GM12873 (cell line): Measurements from ENCODE around the gene WIPF1.

Experiments
- TF ChIP-seq, protein P1 (sequence below): IDR thresholded peaks from 2 replicates; pipeline ENCODE4 v1.5.1; 2012; ENCODE audit warnings: low read depth, mild to moderate bottlenecking, moderate library complexity, low read length, control low read depth; ENCODE audit not compliant: insufficient read depth; ENCODE audit errors: missing control alignments

The WIPF1 gene

DNA sequence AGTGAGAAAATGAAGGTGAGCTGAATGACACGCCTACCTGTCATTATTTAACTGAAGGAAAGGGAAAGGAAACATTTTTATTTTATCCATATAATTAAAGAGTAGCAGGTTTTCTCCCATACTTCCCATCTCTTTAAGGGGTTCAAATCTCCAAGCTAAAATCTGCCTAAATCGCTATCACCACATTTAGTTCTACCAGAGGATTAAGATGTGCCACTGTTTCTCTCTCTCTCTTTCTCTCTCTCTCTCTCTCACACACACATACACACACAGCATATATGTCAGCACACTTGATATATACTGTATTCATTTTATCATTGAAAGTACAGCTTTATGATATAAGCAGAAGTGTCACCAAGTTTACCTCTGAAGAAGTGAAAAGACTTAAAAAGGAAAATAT, 3.1 kb downstream of the WIPF1 start:
- TF ChIP-seq, protein P1, sequence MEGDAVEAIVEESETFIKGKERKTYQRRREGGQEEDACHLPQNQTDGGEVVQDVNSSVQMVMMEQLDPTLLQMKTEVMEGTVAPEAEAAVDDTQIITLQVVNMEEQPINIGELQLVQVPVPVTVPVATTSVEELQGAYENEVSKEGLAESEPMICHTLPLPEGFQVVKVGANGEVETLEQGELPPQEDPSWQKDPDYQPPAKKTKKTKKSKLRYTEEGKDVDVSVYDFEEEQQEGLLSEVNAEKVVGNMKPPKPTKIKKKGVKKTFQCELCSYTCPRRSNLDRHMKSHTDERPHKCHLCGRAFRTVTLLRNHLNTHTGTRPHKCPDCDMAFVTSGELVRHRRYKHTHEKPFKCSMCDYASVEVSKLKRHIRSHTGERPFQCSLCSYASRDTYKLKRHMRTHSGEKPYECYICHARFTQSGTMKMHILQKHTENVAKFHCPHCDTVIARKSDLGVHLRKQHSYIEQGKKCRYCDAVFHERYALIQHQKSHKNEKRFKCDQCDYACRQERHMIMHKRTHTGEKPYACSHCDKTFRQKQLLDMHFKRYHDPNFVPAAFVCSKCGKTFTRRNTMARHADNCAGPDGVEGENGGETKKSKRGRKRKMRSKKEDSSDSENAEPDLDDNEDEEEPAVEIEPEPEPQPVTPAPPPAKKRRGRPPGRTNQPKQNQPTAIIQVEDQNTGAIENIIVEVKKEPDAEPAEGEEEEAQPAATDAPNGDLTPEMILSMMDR = no peak

DNA sequence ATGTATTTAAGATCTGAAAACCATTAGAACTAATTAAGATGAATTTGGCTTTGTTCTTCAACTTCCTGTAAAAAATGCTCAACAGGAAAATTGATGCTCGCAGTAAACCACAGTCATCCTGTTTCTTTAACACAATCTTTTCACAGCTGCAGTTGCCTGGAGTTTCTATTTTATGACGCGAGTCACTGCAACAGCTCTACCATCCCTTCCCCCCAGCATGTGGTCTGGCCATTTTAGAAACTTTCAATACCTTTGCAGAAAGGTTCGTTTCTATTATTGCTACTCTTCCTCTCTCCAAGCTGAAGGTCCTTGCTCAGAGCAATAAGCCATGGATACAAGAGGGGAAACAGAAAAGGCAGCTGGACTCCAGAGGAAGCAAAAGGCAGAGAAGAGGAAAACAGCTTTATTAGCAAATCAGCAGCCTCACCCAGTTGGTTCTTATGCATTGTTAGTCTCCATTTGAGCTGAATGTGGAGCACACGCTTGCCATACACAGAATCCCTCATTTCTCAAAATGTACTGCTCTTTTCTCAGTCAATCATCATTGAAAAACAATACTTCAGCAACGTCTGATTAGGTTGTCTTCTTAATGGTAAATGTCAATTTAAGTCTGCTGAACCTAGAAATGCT, 3.9 kb downstream of the WIPF1 start:
- TF ChIP-seq, protein P1 = no peak

DNA sequence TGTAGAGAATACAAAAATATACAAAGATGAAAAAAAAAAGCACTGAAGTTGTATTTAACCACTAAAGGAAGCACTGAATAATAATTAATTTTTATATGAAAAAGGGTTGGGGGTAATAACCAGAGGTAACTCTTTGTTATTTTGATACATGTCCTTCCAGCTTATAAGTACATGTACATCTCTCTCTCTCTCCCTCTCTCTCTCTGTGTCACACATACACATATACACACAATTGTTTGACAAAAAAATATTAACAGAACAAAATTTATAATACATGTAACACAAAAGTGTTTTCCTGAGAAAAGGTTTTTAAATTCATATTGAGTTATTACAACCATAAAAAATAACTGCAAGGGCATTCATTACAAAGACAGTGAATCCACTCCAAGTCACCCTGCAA, 4.6 kb downstream of the WIPF1 start:
- TF ChIP-seq, protein P1 = no peak

DNA sequence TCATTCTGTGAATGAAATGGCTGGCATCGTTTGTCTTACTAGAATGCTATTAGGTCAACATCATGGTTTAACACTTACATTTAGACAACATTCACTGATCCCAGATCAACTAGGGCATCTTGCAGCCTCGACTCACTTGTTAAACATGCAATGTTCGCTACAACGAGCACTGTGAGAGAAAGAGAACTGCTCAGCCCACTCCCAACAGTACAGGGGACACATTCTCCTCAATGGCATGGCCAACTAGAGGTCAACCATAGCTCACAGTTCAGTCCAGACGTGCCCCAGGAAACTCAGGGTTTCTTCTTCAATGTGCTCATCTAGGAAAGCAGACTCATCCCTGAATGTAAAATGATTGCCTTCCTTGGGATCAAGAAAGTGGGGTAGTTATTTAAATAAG, 5.9 kb downstream of the WIPF1 start:
- TF ChIP-seq, protein P1 = no peak

DNA sequence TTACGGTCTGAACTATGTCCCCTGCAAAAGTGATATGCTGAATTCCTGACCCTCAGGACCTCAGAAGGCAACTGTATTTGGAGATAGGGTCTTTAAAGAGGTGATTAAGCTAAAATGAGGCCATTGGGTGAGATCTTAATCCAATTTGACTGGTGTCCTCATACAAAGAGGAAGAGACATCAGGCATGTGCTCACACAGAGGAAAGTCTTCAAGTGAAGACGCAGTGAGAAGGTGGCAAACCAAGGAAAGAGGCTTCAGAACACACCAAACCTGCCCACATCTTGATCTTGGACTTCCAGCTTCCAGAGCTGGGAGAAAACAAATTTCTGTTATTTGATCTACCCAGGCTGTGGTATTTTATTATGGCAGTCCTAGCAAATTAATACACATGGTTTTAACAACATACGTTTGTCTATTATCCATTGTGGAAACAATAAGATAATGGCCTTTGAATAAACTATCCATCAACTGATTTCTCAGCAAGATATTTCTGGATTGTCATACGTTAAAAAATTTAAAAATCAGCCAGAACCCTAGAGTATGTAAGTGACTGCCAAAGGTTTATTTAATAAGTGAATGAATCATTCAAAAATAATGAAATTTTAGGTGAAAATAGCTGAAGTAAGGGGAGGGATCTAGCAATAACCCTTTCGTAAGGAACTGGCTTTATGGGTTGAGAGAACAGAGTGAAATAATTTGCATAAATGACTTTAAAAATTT, 6.5 kb downstream of the WIPF1 start:
- TF ChIP-seq, protein P1 = no peak

DNA sequence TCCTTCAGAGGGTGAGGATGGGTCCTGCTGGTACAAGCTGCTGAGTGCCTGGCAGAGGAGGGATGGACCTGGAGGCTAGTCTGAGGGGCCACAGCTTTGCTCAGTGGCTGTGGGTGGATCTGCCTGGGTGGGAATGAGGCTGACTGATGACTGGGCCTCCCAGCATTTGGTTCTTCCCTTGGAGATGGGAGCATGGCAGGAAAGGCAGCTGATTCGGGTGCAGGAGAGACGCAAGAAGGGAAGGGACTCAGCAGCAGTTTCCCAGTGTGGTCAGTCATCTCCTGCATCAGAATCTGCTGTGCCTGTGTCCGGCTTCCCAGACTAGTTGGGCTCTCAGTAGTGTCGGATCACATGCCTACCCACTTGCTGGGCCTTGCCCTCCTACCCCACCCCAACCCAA, 7.3 kb downstream of the WIPF1 start:
- TF ChIP-seq, protein P1 = no peak

DNA sequence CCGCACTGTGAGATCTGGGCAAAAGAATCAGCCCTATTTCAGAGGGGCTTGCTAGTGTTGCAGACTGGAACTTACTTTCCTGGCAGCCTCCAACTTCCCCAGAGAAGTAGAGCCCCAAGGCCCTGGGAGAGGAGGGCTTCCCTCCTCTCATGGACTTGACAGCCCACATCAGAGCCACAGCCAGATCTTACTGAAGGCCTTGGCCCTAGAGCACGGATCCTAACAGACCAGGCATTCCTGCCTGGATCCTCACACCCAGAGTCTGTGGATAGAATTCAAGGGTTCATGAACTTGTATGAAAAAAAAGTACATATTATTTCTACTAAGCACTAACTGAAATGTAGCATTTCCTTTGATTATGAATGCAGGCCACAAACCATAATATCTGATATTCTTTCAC, 8.3 kb downstream of the WIPF1 start:
- TF ChIP-seq, protein P1 = no peak
